OCI-LY1 (cell line): Measurements from ENCODE around the gene AATK.

ENCODE experiments used
- CTCF ChIP-seq: fragments of 200-600 bp; sonication (generic), shearing (Covaris generic); IDR thresholded peaks from 2 replicates; pipeline ENCODE4 v1.5.1; 2017; ENCODE audit warnings: mild to moderate bottlenecking, antibody characterized with exemption, low read length, moderate library complexity, mixed read lengths
- EZH2 ChIP-seq: fragments of 200-600 bp; sonication (generic), shearing (Covaris generic); IDR thresholded peaks from 2 replicates; pipeline ENCODE4 v1.8.0; 2017; ENCODE audit warnings: borderline replicate concordance, mixed run types, mild to moderate bottlenecking, antibody characterized with exemption, low read length, moderate library complexity, mixed read lengths

- TF ChIP-seq CTCF (no peak), EZH2 (no peak)
These were observed 45.9 kb downstream of the AATK start for GRCh38 chr17:81120149-81120484.
